ENCODE measurements around the gene PRG2. TPM values are rescaled to one million over a fixed set of nuclear protein-coding genes. Genes with fewer than 3 reads are reported as not detected.

PRG2 gene
- total and polyA plus RNA-seq, 7 experiments from 2014 or later = 0.44 to 1.7 (median 0.48) TPM; not detected in 4

DNA sequence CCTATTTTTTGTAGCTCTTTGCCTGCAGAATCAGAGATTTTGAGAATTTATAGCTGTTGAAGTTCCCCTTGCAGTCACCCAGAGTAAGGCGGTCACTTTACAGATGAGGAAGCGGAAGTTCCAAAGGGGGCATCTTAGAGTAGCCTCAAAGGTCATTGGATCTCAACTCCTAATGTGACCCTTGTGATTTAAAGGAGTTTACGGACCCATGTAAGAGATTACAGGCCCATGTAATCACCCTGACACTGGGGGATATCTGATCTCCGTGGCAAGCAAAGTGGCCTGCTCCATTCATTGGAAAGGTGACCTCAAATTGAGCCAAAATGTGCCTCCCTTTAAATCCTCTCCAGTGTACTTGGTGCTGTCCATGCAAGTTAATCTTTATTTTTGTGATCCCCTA lies 36.6 kb downstream of the PRG2 start:
- Mint-ChIP-seq H3K27ac (no peak overlapping the region), H3K36me3 (peaks cover 0 to 3% (median 0%) of the 10 kb centered on the region in 5 donors), H3K27me3 (peaks cover 7 to 35% (median 11%) of the 10 kb centered on the region in 5 donors), H3K4me1 (peaks cover 0 to 9% (median 0%) of the 10 kb centered on the region in 7 donors), H3K4me3 (no peak overlapping the region), H3K9me3 (peaks cover 0 to 5% (median 0%) of the 10 kb centered on the region in 11 donors)
- Histone ChIP-seq H3K27me3 (ENCODE audit: control insufficient read depth in 2 of 2, insufficient read depth in 2 of 2, low read length in 2 of 2) (no peaks in the 10 kb centered on the region), H3K36me3 (ENCODE audit: control insufficient read depth in 2 of 3, insufficient read depth in 3 of 3, low read length in 3 of 3) (no peaks in the 10 kb centered on the region), H3K4me1 (ENCODE audit: control insufficient read depth in 2 of 2, insufficient read depth in 2 of 2, low read length in 2 of 2) (no peaks in the 10 kb centered on the region), H3K27ac (ENCODE audit: low read depth, low read length) (no peak overlapping the region), H3K9me3 (ENCODE audit: control insufficient read depth in 2 of 3, low read length in 3 of 3) (no peaks in the 10 kb centered on the region), H3K4me3 (ENCODE audit: low read length) (no peak overlapping the region)
- no peak for ATAC-seq
- intact Hi-C loops (cut with micrococcal nuclease) = no loop called here
- ChIA-PET CTCF (interaction anchor here (1.5 kb wide), 1 partner anchor 9 kb away, joined by 8 read pairs; no protein-coding TSS in a partner anchor), POLR2A (interaction anchor here (0.6 kb wide), 1 partner anchor 15 kb away, joined by 3 read pairs; the partner anchor contains the start of gene P2RX3)
- DNase-seq = no peak

GRCh38 chr11:57353446-57353845 lies 37.0 kb downstream of the PRG2 start:
- Histone ChIP-seq H3K27ac (ENCODE audit: low read depth, low read length) (no peak overlapping the region), H3K36me3 (ENCODE audit: control insufficient read depth in 2 of 3, insufficient read depth in 3 of 3, low read length in 3 of 3) (no peaks in the 10 kb centered on the region), H3K27me3 (ENCODE audit: control insufficient read depth in 2 of 2, insufficient read depth in 2 of 2, low read length in 2 of 2) (no peaks in the 10 kb centered on the region), H3K4me1 (ENCODE audit: control insufficient read depth in 2 of 2, insufficient read depth in 2 of 2, low read length in 2 of 2) (no peaks in the 10 kb centered on the region), H3K4me3 (ENCODE audit: low read length) (no peak overlapping the region), H3K9me3 (ENCODE audit: control insufficient read depth in 2 of 3, low read length in 3 of 3) (no peaks in the 10 kb centered on the region)
- H3K27me3 Mint-ChIP-seq = peaks cover 7 to 35% (median 11%) of the 10 kb centered on the region in 5 donors
- intact Hi-C loops (cut with micrococcal nuclease) = no loop called here
- H3K27ac Mint-ChIP-seq = no peak overlapping the region
- no peak overlapping the region for H3K4me3 Mint-ChIP-seq
- DNase-seq = no peak
- ATAC-seq = no peak
- peaks cover 0 to 3% (median 0%) of the 10 kb centered on the region in 5 donors for H3K36me3 Mint-ChIP-seq
- ChIA-PET CTCF (interaction anchor here (1.5 kb wide), 1 partner anchor 9 kb away, joined by 8 read pairs; no protein-coding TSS in a partner anchor), POLR2A (interaction anchor here (0.6 kb wide), 1 partner anchor 15 kb away, joined by 3 read pairs; the partner anchor contains the start of gene P2RX3)
- H3K4me1 Mint-ChIP-seq = peaks cover 0 to 9% (median 0%) of the 10 kb centered on the region in 7 donors
- peaks cover 0 to 5% (median 0%) of the 10 kb centered on the region in 11 donors for H3K9me3 Mint-ChIP-seq

DNA sequence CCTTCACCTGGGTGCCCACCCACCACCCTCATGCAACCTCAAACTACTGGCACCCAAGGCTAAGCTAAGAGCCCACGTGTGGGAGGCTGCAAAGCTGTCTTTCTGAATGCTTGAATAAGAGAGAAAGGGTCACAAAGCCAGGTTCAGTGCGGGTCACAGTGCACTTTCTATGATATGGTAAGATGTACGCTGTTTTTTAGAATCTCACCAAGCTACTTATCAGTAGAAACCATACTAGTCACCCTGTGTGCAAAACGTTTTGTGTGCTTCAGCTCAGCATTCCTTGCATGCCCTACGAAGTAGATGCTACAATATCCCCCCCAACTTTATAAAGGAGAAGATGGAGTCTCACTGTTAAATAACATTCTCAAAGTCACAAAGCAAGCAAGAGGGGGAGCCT lies 37.4 kb downstream of the PRG2 start:
- no peak for ATAC-seq
- Mint-ChIP-seq H3K9me3 (peaks cover 0 to 5% (median 0%) of the 10 kb centered on the region in 11 donors), H3K27ac (no peak overlapping the region), H3K27me3 (peaks cover 7 to 35% (median 11%) of the 10 kb centered on the region in 5 donors), H3K4me1 (peaks cover 0 to 9% (median 0%) of the 10 kb centered on the region in 7 donors), H3K4me3 (no peak overlapping the region), H3K36me3 (peaks cover 0 to 3% (median 0%) of the 10 kb centered on the region in 5 donors)
- no peaks in the 10 kb centered on the region for H3K9me3 ChIP-seq (ENCODE audit: control insufficient read depth in 2 of 3, low read length in 3 of 3)
- ChIA-PET POLR2A (interaction anchor here (0.5 to 1.8 kb wide), 3 partner anchors 67 to 290 kb away, joined by 3 to 4 read pairs (median 3); no protein-coding TSS in a partner anchor), CTCF (interaction anchor here (1.5 kb wide), 1 partner anchor 9 kb away, joined by 8 read pairs; no protein-coding TSS in a partner anchor)
- no peaks in the 10 kb centered on the region for H3K36me3 ChIP-seq (ENCODE audit: control insufficient read depth in 2 of 3, insufficient read depth in 3 of 3, low read length in 3 of 3)
- H3K27ac ChIP-seq (ENCODE audit: low read depth, low read length) = no peak overlapping the region
- H3K27me3 ChIP-seq (ENCODE audit: control insufficient read depth in 2 of 2, insufficient read depth in 2 of 2, low read length in 2 of 2) = no peaks in the 10 kb centered on the region
- intact Hi-C loops (cut with micrococcal nuclease) = no loop called here
- DNase-seq = no peak
- H3K4me1 ChIP-seq (ENCODE audit: control insufficient read depth in 2 of 2, insufficient read depth in 2 of 2, low read length in 2 of 2) = no peaks in the 10 kb centered on the region
- H3K4me3 ChIP-seq (ENCODE audit: low read length) = no peak overlapping the region

GRCh38 chr11:57349491-57350274 lies 40.8 kb downstream of the PRG2 start:
- ChIA-PET CTCF (interaction anchor here (0.6 to 1.0 kb wide), 4 partner anchors 38 to 1809 kb away, joined by 3 to 6 read pairs (median 4); no protein-coding TSS in a partner anchor), POLR2A (interaction anchor here (0.6 kb wide), 1 partner anchor 156 kb away, joined by 3 read pairs; no protein-coding TSS in a partner anchor)
- peaks cover 0 to 14% (median 0%) of the 10 kb centered on the region in 7 donors for H3K4me1 Mint-ChIP-seq

DNA sequence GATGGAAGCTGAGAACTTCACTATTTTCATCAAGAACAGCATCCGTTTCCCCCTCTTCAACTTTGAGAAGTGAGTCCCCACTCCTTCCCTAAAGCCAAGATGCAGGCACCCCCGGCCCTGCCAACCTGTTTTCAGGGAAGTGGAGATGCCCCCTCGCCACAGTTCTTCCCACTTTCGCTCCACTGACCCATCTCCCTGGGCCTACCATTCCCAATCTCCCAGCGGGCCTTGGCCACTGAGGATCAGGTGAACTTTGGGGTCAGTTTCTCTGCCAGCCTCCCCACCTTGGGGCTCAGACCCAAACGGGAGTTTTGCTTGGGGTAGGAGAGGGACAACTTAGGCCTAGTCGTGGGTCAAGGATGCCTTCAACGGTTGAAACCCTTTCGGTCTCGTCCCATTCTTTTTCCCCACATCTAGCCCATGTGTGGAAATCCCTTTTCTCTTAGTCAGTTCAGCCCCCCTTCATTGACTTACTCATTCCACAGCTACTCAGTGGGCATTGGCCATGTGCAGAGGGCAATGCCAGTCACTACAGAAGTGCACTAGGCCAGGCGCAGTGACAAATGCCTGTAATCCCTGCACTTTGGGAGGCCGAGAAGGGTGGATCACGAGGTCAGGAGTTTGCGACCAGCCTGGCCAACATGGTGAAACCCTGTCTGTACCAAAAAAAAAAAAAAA lies 41.7 kb downstream of the PRG2 start:
- Histone ChIP-seq H3K27ac (ENCODE audit: low read depth, low read length) (no peak overlapping the region), H3K36me3 (ENCODE audit: control insufficient read depth in 2 of 3, insufficient read depth in 3 of 3, low read length in 3 of 3) (no peaks in the 10 kb centered on the region), H3K4me1 (ENCODE audit: control insufficient read depth in 2 of 2, insufficient read depth in 2 of 2, low read length in 2 of 2) (no peaks in the 10 kb centered on the region), H3K4me3 (ENCODE audit: low read length) (no peak overlapping the region), H3K27me3 (ENCODE audit: control insufficient read depth in 2 of 2, insufficient read depth in 2 of 2, low read length in 2 of 2) (no peaks in the 10 kb centered on the region), H3K9me3 (ENCODE audit: control insufficient read depth in 2 of 3, low read length in 3 of 3) (no peaks in the 10 kb centered on the region)
- intact Hi-C loops (cut with micrococcal nuclease) = loop anchor here in 1 of 2 donors (5.0 kb wide), 1 partner anchor 1439 kb away; no protein-coding TSS in a partner anchor
- Mint-ChIP-seq H3K4me1 (peaks cover 0 to 10% (median 0%) of the 10 kb centered on the region in 7 donors), H3K27me3 (peaks cover 0 to 14% (median 0%) of the 10 kb centered on the region in 5 donors), H3K36me3 (peaks cover 0 to 3% (median 0%) of the 10 kb centered on the region in 5 donors), H3K9me3 (peaks cover 0 to 5% (median 0%) of the 10 kb centered on the region in 11 donors), H3K4me3 (no peak overlapping the region), H3K27ac (peak overlapping the region in 1 of 9 donors; percentile 4)
- ATAC-seq (no peak), DNase-seq (no peak)
- ChIA-PET CTCF (interaction anchor here (0.6 to 1.0 kb wide), 4 partner anchors 12 to 1810 kb away, joined by 3 to 5 read pairs (median 3); no protein-coding TSS in a partner anchor), POLR2A (no interaction called here)

More at GRCh38 chr11:57349491-57350274, 40.8 kb downstream of the PRG2 start:
- Mint-ChIP-seq H3K9me3 (peaks cover 0 to 5% (median 0%) of the 10 kb centered on the region in 11 donors), H3K4me3 (peak overlapping the region in 1 of 10 donors; percentile 39), H3K27me3 (peaks cover 5 to 20% (median 5%) of the 10 kb centered on the region in 5 donors), H3K27ac (no peak overlapping the region), H3K36me3 (peaks cover 0 to 3% (median 0%) of the 10 kb centered on the region in 5 donors)
- H3K27me3 ChIP-seq (ENCODE audit: control insufficient read depth in 2 of 2, insufficient read depth in 2 of 2, low read length in 2 of 2) = no peaks in the 10 kb centered on the region
- DNase-seq = peak in 8 of 9 donors; percentile 12 to 73 (median 44)
- ATAC-seq = peak; percentile 64
- no peak overlapping the region for H3K4me3 ChIP-seq (ENCODE audit: low read length)
- H3K36me3 ChIP-seq (ENCODE audit: control insufficient read depth in 2 of 3, insufficient read depth in 3 of 3, low read length in 3 of 3) = no peaks in the 10 kb centered on the region
- H3K27ac ChIP-seq (ENCODE audit: low read depth, low read length) = no peak overlapping the region
- no peaks in the 10 kb centered on the region for H3K4me1 ChIP-seq (ENCODE audit: control insufficient read depth in 2 of 2, insufficient read depth in 2 of 2, low read length in 2 of 2)
- intact Hi-C loops (cut with micrococcal nuclease) = loop anchor here (2.0 to 5.0 kb wide), 2 partner anchors 509 to 1438 kb away; no protein-coding TSS in a partner anchor
- H3K9me3 ChIP-seq (ENCODE audit: control insufficient read depth in 2 of 3, low read length in 3 of 3) = no peaks in the 10 kb centered on the region

DNA sequence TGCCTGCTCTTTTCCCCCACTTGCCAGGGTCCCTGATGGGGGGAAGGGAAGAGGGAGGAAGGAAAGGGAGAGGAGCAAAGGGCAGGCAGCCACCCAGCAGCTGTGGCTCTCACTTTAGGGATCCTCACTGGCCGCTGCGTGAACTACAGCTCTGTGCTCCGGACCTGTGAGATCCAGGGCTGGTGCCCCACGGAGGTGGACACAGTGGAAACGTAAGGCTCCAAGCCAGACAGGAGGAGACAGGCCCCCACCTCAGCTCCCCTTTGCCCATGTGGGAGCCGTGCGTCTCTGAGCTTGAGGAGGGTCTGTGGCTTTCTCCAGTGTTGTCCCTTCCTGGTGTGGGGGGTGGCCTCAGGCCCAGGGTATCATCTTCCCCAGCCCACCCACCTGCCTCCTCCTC lies 42.4 kb downstream of the PRG2 start:
- Histone ChIP-seq H3K27me3 (ENCODE audit: control insufficient read depth in 2 of 2, insufficient read depth in 2 of 2, low read length in 2 of 2) (no peaks in the 10 kb centered on the region), H3K9me3 (ENCODE audit: control insufficient read depth in 2 of 3, low read length in 3 of 3) (no peaks in the 10 kb centered on the region), H3K4me3 (ENCODE audit: low read length) (no peak overlapping the region), H3K36me3 (ENCODE audit: control insufficient read depth in 2 of 3, insufficient read depth in 3 of 3, low read length in 3 of 3) (no peaks in the 10 kb centered on the region), H3K27ac (ENCODE audit: low read depth, low read length) (no peak overlapping the region), H3K4me1 (ENCODE audit: control insufficient read depth in 2 of 2, insufficient read depth in 2 of 2, low read length in 2 of 2) (no peaks in the 10 kb centered on the region)
- ChIA-PET CTCF (interaction anchor here (0.6 to 0.7 kb wide), 3 partner anchors 13 to 293 kb away, joined by 3 read pairs; no protein-coding TSS in a partner anchor), POLR2A (no interaction called here)
- Mint-ChIP-seq H3K27ac (no peak overlapping the region), H3K36me3 (peaks cover 0 to 3% (median 0%) of the 10 kb centered on the region in 5 donors), H3K9me3 (peaks cover 0 to 5% (median 0%) of the 10 kb centered on the region in 11 donors), H3K4me1 (peaks cover 0 to 10% (median 0%) of the 10 kb centered on the region in 7 donors), H3K27me3 (peaks cover 0 to 10% (median 0%) of the 10 kb centered on the region in 5 donors), H3K4me3 (no peak overlapping the region)
- intact Hi-C loops (cut with micrococcal nuclease) = loop anchor here in 1 of 2 donors (5.0 kb wide), 1 partner anchor 1439 kb away; no protein-coding TSS in a partner anchor
- DNase-seq (no peak), ATAC-seq (no peak)

Measured in naive thymus-derived CD4-positive, alpha-beta T cell (primary cell).